OCI-LY1 (cell line): Measurements from ENCODE around the gene NTRK3.

Source experiments
- H2AFZ ChIP-seq: fragments of 200-600 bp; sonication (generic), shearing (Covaris generic); 2 replicates; pipeline ENCODE4 v1.6.0; 2014; ENCODE audit warnings: antibody characterized with exemption, mild to moderate bottlenecking, low read length
- H3F3A ChIP-seq: fragments of 200-600 bp; sonication (generic), shearing (Covaris generic); 2 replicates; pipeline ENCODE4 v1.6.0; 2014; ENCODE audit warnings: mild to moderate bottlenecking, antibody characterized with exemption, low read length, moderate library complexity; ENCODE audit not compliant: insufficient read depth
- H3K27ac ChIP-seq: fragments of 200-600 bp; sonication (generic); 2 replicates; pipeline ENCODE4 v1.5.1; 2014; ENCODE audit warnings: low read length, mixed run types, mild to moderate bottlenecking, low read depth; ENCODE audit not compliant: poor library complexity, severe bottlenecking
- H3K27me3 ChIP-seq: fragments of 200-600 bp; sonication (generic); 2 replicates; pipeline ENCODE4 v1.6.0; 2014; ENCODE audit warnings: antibody characterized with exemption, mild to moderate bottlenecking, low read length, moderate library complexity; ENCODE audit not compliant: insufficient read depth
- H3K36me3 ChIP-seq: fragments of 200-600 bp; sonication (generic); 2 replicates; pipeline ENCODE4 v1.6.1; 2014; ENCODE audit warnings: mild to moderate bottlenecking, antibody characterized with exemption, low read length, moderate library complexity, mixed read lengths; ENCODE audit not compliant: insufficient read depth
- H3K4me1 ChIP-seq: fragments of 200-600 bp; sonication (generic); 2 replicates; pipeline ENCODE4 v1.5.1; 2014; ENCODE audit warnings: mild to moderate bottlenecking, low read length, moderate library complexity; ENCODE audit not compliant: insufficient read depth, severe bottlenecking
- H3K4me2 ChIP-seq: fragments of 200-600 bp; sonication (generic), shearing (Covaris generic); 2 replicates; pipeline ENCODE4 v1.6.1; 2014; ENCODE audit warnings: low read length
- H3K4me3 ChIP-seq: fragments of 200-600 bp; sonication (generic); 2 replicates; pipeline ENCODE4 v1.5.1; 2014; ENCODE audit warnings: low read length, low read depth, mild to moderate bottlenecking, mixed read lengths; ENCODE audit not compliant: poor library complexity, severe bottlenecking
- H3K79me2 ChIP-seq: fragments of 200-600 bp; shearing (Covaris generic); 2 replicates; pipeline ENCODE4 v1.6.1; 2016; ENCODE audit warnings: mixed run types, low read length, mixed read lengths; ENCODE audit not compliant: insufficient read depth
- H3K9ac ChIP-seq: fragments of 200-600 bp; sonication (generic), shearing (Covaris generic); 2 replicates; pipeline ENCODE4 v1.6.1; 2014; ENCODE audit warnings: mild to moderate bottlenecking, low read length, mixed read lengths
- H3K9me2 ChIP-seq: fragments of 200-600 bp; sonication (generic), shearing (Covaris generic); 2 replicates; pipeline ENCODE4 v1.6.1; 2014; ENCODE audit warnings: low read depth, mild to moderate bottlenecking, low read length, mixed read lengths
- H3K9me3 ChIP-seq: fragments of 200-600 bp; shearing (Covaris generic); 2 replicates; pipeline ENCODE4 v1.6.1; 2014; ENCODE audit warnings: low read length, mixed read lengths
- H4K20me1 ChIP-seq: fragments of 200-600 bp; sonication (generic), shearing (Covaris generic); 2 replicates; pipeline ENCODE4 v1.6.0; 2016; ENCODE audit warnings: mild to moderate bottlenecking, low read length; ENCODE audit not compliant: insufficient read depth
- EZH2 ChIP-seq: fragments of 200-600 bp; sonication (generic), shearing (Covaris generic); IDR thresholded peaks from 2 replicates; pipeline ENCODE4 v1.8.0; 2017; ENCODE audit warnings: borderline replicate concordance, mixed run types, mild to moderate bottlenecking, antibody characterized with exemption, low read length, moderate library complexity, mixed read lengths
- TF ChIP-seq, protein P1 (sequence below): fragments of 200-600 bp; sonication (generic), shearing (Covaris generic); IDR thresholded peaks from 2 replicates; pipeline ENCODE4 v1.5.1; 2017; ENCODE audit warnings: mild to moderate bottlenecking, antibody characterized with exemption, low read length, moderate library complexity, mixed read lengths

NTRK3 gene

DNA sequence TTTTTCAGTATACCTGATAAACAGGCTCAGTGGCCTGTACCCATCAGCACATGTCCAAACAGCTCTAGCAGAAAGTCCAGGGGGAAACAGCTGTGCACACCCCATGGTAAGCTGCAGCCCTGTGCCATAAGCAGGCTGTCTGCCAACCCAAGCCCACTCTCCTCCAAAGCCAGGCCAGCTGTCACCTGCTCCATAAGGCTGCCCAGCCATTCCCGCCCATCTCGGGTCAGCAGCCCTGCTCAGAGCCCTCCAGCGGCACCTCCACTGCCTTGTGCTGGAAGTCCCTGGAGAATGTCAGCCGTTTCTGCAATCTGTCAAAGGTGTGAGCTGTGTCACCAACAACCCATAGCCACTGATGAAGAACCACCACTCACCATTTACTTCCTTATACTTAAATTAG is 82.0 kb downstream of the NTRK3 start:
- no peaks in the 10 kb centered on the region for H3K27me3 ChIP-seq
- H3K36me3 ChIP-seq: no peaks in the 10 kb centered on the region
- H3F3A ChIP-seq: no peaks in the 10 kb centered on the region
- no peak overlapping the region for H2AFZ ChIP-seq
- H3K9ac ChIP-seq: no peak overlapping the region
- H3K4me2 ChIP-seq: no peak overlapping the region
- H3K4me1 ChIP-seq: no peaks in the 10 kb centered on the region
- no peak overlapping the region for H3K4me3 ChIP-seq
- H3K27ac ChIP-seq: no peak overlapping the region
- H3K9me2 ChIP-seq: no peaks in the 10 kb centered on the region
- H3K79me2 ChIP-seq: no peaks in the 10 kb centered on the region
- no peaks in the 10 kb centered on the region for H3K9me3 ChIP-seq
- no peaks in the 10 kb centered on the region for H4K20me1 ChIP-seq
- TF ChIP-seq EZH2: no peak
- TF ChIP-seq, protein P1, sequence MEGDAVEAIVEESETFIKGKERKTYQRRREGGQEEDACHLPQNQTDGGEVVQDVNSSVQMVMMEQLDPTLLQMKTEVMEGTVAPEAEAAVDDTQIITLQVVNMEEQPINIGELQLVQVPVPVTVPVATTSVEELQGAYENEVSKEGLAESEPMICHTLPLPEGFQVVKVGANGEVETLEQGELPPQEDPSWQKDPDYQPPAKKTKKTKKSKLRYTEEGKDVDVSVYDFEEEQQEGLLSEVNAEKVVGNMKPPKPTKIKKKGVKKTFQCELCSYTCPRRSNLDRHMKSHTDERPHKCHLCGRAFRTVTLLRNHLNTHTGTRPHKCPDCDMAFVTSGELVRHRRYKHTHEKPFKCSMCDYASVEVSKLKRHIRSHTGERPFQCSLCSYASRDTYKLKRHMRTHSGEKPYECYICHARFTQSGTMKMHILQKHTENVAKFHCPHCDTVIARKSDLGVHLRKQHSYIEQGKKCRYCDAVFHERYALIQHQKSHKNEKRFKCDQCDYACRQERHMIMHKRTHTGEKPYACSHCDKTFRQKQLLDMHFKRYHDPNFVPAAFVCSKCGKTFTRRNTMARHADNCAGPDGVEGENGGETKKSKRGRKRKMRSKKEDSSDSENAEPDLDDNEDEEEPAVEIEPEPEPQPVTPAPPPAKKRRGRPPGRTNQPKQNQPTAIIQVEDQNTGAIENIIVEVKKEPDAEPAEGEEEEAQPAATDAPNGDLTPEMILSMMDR: no peak

DNA sequence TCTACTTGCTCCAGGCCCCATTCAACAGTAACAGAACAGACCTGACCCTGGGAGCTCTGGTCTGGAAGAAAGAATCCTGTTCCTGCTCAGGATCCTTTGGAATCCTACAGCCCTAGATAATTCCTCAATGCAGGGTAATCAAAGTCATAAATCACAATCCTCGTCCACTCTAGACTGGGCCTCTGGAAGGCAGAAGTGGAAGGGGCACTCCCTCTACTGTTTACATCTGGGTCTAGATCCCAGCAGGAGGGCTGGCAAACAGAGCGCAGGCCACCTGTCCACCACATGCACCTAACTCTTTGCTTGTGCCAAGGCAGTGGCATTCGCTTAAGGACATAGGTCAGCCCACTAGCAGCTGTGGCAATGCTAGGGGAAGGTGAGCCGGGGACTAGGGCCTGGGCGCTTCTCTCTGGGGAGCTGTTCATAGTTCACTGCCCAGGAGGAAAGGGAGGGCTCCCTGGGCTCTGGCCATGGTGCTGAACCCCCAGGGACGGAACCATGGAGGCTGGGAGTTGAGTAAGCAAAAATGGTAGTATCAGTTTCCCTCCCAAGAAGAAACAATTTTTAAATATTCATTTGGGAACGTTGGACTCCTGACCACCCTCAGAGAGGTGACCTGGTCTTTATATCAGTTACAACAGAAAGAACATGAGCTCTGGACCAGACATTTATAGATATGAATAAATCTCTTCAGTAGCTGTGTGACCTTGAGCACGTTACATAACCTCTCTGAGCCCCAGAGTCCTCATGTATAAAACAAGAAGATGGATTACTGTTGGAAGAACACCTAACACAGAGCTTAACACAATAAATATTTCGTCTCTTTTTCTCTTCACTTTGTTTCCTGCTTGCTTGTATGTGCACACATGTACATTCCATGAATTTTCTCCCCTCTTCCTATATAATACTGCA is 90.2 kb downstream of the NTRK3 start:
- Histone ChIP-seq H3K9me3 (no peaks in the 10 kb centered on the region), H3K4me2 (no peak overlapping the region), H4K20me1 (no peaks in the 10 kb centered on the region), H2AFZ (no peak overlapping the region), H3F3A (no peaks in the 10 kb centered on the region), H3K79me2 (no peaks in the 10 kb centered on the region), H3K9ac (no peak overlapping the region), H3K27me3 (no peaks in the 10 kb centered on the region), H3K9me2 (no peaks in the 10 kb centered on the region), H3K4me3 (no peak overlapping the region), H3K27ac (no peak overlapping the region), H3K4me1 (no peaks in the 10 kb centered on the region), H3K36me3 (no peaks in the 10 kb centered on the region)
- TF ChIP-seq, protein P1: no peak
- TF ChIP-seq EZH2: no peak

DNA sequence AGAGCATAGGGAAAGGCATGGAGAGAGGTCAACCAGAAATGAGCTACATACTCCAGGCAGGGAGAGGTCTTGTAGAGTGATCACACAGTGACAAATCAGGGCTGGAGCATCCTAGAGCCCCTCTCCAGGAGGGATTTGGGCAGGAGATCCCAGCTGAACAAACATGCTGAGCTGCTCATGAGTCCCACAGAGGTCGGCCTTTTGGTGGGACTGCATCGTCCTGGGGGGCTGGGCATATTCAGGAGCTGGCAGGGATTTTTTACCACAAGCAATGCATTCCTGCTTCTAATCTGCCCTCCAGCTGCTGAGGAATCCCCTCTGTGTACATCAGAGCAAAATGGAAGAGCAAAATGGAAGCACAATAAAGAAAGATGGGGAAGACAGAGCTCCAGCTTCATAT is 94.9 kb downstream of the NTRK3 start:
- no peaks in the 10 kb centered on the region for H3K4me1 ChIP-seq
- H3K9me3 ChIP-seq: no peaks in the 10 kb centered on the region
- H3K27ac ChIP-seq: no peak overlapping the region
- no peak overlapping the region for H3K4me2 ChIP-seq
- no peaks in the 10 kb centered on the region for H3K36me3 ChIP-seq
- no peak overlapping the region for H3K4me3 ChIP-seq
- no peak overlapping the region for H2AFZ ChIP-seq
- no peak overlapping the region for H3K9ac ChIP-seq
- TF ChIP-seq, protein P1: no peak
- no peak for TF ChIP-seq EZH2
- no peaks in the 10 kb centered on the region for H3K27me3 ChIP-seq
- H3F3A ChIP-seq: no peaks in the 10 kb centered on the region
- no peaks in the 10 kb centered on the region for H3K9me2 ChIP-seq
- no peaks in the 10 kb centered on the region for H4K20me1 ChIP-seq
- H3K79me2 ChIP-seq: no peaks in the 10 kb centered on the region
